ENCODE data around the gene TMEM109.

Gene TMEM109

DNA sequence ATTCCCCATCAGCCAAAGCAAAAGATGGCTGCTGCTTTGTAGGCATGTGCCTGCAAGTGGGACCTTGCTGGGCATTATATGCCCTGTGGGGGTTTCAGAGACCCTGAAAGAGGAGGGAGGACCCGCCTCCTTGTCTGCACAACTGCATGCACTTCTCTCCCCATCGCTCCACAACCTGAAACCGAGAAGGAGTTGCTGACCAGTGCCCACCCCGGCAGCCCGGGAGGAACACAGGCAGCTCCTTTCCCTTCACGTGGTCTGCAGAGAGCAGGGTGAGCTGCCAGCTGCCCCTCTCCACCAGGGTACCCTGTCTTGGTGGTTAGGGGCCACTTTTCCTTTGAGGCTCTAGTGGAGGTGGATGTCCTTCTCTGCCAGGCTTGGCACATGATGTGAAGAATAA, 8.9 kb downstream of the TMEM109 start:
- TF ChIP-seq, protein P1, sequence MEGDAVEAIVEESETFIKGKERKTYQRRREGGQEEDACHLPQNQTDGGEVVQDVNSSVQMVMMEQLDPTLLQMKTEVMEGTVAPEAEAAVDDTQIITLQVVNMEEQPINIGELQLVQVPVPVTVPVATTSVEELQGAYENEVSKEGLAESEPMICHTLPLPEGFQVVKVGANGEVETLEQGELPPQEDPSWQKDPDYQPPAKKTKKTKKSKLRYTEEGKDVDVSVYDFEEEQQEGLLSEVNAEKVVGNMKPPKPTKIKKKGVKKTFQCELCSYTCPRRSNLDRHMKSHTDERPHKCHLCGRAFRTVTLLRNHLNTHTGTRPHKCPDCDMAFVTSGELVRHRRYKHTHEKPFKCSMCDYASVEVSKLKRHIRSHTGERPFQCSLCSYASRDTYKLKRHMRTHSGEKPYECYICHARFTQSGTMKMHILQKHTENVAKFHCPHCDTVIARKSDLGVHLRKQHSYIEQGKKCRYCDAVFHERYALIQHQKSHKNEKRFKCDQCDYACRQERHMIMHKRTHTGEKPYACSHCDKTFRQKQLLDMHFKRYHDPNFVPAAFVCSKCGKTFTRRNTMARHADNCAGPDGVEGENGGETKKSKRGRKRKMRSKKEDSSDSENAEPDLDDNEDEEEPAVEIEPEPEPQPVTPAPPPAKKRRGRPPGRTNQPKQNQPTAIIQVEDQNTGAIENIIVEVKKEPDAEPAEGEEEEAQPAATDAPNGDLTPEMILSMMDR (IDR thresholded peaks at IDR 0.05; ENCODE audit: insufficient read depth, low read depth, low read length, missing control alignments): no peak
- DNase-seq (ENCODE audit: low read depth): no peak
- H3K4me3 ChIP-seq (ENCODE audit: low read length): no peak overlapping the region

DNA sequence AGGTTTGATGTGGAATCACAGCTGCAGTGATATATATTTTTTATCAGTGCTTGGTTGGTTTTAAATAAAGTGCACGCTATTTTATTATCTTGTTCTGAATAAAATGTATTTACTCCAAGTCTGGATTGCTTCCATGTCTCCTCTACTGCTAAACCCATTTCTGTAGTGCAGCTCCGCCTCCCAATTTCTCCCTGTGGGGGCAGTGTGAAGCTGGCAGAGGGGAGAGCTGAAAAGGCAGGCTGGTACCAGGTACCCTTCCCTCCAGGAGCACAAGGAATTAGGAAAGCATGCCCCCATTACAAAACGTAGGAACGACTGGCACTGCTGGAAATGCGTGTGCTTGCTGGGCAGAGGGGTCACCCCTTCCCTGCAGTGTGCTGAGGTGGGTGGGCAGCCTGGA, 9.4 kb downstream of the TMEM109 start:
- H3K4me3 ChIP-seq (ENCODE audit: low read length): no peak overlapping the region
- TF ChIP-seq, protein P1 (IDR thresholded peaks at IDR 0.05; ENCODE audit: insufficient read depth, low read depth, low read length, missing control alignments): no peak
- DNase-seq (ENCODE audit: low read depth): no peak

DNA sequence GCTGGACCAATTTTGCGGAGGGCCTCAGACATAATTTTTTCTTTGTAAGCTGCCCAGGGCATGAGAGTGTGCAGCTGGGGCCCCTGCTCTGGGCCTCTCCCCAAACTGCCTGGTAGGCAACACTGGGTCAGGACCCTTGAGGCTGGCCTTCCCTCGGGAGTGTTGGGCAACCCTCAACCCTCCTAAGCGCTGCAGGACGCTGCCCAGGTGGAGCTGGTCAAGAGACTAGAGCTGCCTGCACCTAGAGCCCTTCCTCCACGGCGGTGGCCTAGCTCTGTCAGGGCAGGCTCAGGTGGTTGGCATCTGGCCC, 9.8 kb downstream of the TMEM109 start:
- no peak for DNase-seq (ENCODE audit: low read depth)
- H3K4me3 ChIP-seq (ENCODE audit: low read length): peak overlapping the region; percentile 68
- TF ChIP-seq, protein P1 (IDR thresholded peaks at IDR 0.05; ENCODE audit: insufficient read depth, low read depth, low read length, missing control alignments): no peak

DNA sequence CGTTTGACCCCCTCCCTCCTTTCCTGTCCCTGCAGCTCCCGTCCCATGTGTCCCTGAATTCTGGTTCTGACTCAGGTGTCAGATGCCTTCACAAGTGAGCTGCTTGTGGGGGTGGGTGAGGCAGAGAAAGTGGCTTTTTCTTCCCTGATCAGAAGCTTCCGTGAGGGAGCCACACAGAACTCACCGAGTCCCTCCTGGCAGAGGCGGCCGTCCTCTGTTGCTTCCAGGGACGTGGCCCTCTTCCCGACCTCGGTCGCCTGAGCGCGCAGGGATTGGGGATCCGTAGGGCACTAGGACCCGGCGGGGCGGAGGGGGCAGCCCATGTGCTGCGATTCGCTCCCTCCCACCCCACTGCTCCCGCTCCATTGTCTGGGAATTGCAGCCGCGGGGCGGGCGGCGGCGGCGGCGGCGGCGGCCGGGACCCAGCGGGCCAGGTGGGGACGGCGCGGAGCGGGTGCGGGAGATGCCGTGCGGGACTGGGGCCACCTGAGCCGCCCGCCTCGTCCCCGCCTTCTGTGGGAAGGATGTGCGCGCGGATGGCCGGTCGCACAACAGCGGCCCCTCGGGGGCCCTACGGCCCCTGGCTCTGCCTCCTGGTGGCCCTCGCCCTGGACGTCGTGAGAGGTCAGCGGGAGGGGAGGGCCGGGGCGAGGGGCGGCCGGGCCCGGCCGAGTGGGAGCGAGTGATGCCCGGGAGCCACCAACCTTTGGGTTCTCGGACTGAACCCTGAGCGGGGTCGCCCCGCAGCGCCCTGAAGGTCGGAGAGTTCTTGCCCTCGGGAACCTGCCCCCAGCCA, 10.3 kb downstream of the TMEM109 start, which contains the start of gene TMEM132A:
Gene TMEM132A (plus strand): TSS at position 351 of the 796 bp plus-strand sequence. CDS start 174 bp downstream, at position 525.
- peak within 1 kb of the TSS; percentile 68 for H3K4me3 ChIP-seq (ENCODE audit: low read length)
- TF ChIP-seq, protein P1 (IDR thresholded peaks at IDR 0.05; ENCODE audit: insufficient read depth, low read depth, low read length, missing control alignments): no peak
- peak; percentile 84 for DNase-seq (ENCODE audit: low read depth)

DNA sequence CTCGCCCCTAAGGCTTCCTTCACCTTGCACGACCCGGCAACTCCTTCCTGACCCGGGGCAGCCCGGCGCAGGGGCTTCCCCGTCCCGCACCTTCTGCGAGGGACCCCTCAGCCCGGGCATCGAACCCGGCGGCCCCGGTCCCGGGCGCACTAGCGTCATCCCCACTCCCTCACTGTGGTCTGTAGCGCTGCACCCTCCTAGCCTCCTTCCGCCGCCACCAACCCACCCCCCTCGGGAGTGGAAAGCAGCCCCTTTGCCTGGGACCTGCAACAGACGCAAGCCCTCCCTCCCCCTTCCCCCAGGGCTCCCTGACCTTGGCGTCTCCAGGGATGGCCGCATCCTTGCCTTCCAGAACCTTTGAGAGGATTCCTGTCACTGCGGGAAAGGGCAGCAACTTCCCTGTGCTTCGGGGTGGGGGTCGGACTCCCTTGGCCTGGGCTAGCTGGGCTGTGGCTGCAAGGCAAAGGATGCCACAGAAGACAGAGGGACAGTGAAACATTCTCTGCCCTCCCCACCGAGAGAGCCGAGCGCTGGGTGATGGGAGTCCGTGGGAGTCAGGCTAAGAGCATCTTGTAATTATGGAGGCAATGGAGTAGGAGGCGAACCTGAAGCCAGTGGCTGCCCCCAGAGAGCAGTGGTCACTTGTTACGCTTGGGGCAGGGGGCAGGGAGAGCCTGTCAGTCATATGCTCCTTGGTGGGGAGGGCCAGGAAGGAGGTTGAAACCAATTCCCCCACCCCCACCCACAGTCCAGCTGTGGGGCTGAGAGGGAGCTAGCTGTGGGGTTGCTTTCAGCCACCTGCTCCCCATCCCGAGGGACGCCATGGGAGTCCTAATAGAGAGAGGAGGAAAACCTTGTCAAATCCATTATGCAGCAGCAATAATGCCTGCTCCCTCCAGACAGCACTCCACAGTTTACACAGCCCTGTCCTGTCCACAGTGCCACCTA, 11.2 kb downstream of the TMEM109 start:
- peak; percentile 8 for DNase-seq (ENCODE audit: low read depth)

DNA sequence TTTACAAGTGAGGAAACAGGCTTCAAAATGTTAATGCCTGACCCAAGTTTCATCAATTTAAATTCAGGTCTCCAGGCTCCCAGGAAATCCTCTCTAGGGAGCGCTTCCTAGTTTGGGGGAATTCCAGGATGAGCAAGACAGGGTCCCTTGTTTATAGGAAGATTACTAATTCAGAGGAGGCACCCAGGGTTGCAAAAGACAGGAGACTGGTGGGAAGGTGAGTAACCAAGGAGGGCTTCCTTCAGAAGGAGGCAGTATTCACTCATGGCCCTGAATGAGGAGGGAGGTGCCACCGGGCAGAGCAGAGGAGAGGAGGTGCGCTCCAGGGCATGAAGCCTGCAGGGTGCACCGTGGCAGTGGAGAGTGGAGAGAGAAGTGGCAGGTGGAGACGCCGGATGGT, 11.9 kb downstream of the TMEM109 start:
- no peak overlapping the region for H3K4me3 ChIP-seq (ENCODE audit: low read length)
- peak; percentile 95 for DNase-seq (ENCODE audit: low read depth)
- TF ChIP-seq, protein P1 (IDR thresholded peaks at IDR 0.05; ENCODE audit: insufficient read depth, low read depth, low read length, missing control alignments): no peak

More for the DNA sequence above, 11.2 kb downstream of the TMEM109 start:
- H3K4me3 ChIP-seq (ENCODE audit: low read length): peak overlapping the region; percentile 68
- TF ChIP-seq, protein P1 (IDR thresholded peaks at IDR 0.05; ENCODE audit: insufficient read depth, low read depth, low read length, missing control alignments): no peak
